Stimulated activated CD8-positive, alpha-beta memory T cell treated with anti-CD3 and anti-CD28 coated beads, Interleukin-4, amount 100 ng/mL, for 1 hour (primary cell): ENCODE data around the gene ZPBP.

Source experiments
- DNase-seq, 2 donors: peaks; one replicate each; pipeline ENCODE4 v3.0.0-alpha.2; 2020; ENCODE audit warnings: low read depth in 2 of 2, low spot score in 1 of 2

Gene ZPBP

GRCh38 chr7:50092579-50093491 is at the start of gene ZPBP:
Gene ZPBP, minus strand, starts transcription at chr7:50093246. Its CDS starts 52 bp downstream, at chr7:50093194.
- DNase-seq: peak in 1 of 2 donors; percentile 35

GRCh38 chr7:50142425-50143017 is 49.5 kb upstream of the ZPBP start:
- no peak for DNase-seq

DNA sequence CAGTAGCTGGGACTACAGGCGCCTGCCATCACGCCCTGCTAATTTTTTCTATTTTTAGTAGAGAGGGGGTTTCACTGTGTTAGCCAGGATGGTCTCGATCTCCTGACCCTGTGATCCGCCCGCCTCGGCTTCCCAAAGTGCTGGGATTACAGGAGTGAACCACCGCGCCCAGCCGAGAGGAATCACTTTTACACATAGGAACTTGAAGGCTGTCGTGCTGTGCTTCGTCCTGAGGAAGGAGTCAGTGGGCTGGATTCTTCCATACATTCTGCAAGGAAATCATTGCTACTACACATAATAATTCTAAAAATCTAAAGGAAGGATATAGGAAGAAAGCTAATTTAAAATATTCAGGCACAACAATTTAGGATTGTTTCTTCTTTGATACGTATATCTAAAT is 48.8 kb upstream of the ZPBP start:
- no peak for DNase-seq

DNA sequence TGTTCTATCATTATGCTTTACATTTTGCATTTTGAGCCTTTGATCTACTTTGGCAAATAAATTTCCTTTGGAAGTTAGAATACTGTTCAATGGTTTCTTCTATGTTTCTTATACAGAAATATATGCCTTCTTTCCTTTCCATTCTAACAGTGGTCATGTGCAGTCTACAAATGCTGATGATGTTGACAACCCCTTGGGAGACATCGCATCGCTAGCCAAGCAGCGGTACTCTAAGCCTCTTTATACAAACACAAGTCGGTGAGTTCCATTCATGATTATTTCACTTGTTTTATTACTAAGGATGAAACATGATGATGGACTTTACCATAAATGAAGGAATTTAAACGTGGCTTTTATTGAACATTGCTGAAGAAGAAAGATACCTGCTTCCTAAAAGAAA is 48.1 kb upstream of the ZPBP start:
- DNase-seq: no peak

GRCh38 chr7:50140688-50141087 is 47.6 kb upstream of the ZPBP start:
- no peak for DNase-seq

GRCh38 chr7:50138101-50138500 is 45.1 kb upstream of the ZPBP start:
- no peak for DNase-seq

- DNase-seq: no peak
Measured at GRCh38 chr7:50125766-50126165, 32.7 kb upstream of the ZPBP start.

DNA sequence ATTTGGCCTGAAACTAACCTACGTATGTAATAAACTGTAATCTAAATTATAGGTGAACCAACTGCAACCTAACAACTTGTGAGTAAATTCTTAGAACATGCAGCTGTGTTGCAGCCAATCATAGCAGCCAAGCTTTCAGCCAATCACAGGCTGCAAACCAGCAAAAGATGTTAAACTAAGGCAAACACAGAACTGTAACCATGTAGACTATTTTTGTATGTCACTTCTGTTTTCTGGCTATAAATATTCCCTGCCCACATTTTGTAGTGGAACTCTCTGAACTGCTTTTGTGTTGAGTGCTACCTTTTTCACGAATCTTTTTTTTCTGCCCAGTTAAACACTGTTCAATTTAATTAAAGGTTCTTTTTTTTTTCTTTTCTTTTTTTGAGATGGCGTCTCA is 28.2 kb upstream of the ZPBP start:
- no peak for DNase-seq

GRCh38 chr7:50119815-50120637 is 27.0 kb upstream of the ZPBP start:
- peak in 1 of 2 donors; percentile 15 for DNase-seq

DNA sequence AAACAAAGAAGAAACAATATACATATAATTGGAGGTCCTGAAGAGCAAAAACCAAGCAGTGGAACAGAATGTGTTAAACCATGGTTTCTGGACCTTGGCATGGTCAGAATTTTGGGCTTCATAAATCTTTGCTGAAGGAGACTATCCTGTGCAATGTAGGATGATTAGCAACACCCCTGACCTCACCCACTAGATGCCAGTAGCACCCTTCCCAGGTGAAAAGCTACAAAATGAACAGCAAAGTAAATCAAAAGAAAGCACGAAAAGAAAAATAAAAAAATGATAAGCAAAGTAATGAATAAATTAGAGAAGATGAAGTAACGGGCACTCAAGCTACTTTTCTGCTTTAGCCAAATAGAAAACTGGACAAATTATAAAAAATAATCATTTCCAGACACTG is 19.2 kb upstream of the ZPBP start:
- no peak for DNase-seq

GRCh38 chr7:50101873-50102272 is 8.8 kb upstream of the ZPBP start:
- no peak for DNase-seq

GRCh38 chr7:50095634-50096033 is 2.6 kb upstream of the ZPBP start:
- no peak for DNase-seq

- DNase-seq: no peak
Measured at GRCh38 chr7:50088463-50089129, 4.5 kb downstream of the ZPBP start.

GRCh38 chr7:50085344-50085743 is 7.7 kb downstream of the ZPBP start:
- no peak for DNase-seq

GRCh38 chr7:50073093-50073492 is 20.0 kb downstream of the ZPBP start:
- no peak for DNase-seq

- no peak for DNase-seq
Measured at GRCh38 chr7:50069613-50070012, 23.4 kb downstream of the ZPBP start.

DNA sequence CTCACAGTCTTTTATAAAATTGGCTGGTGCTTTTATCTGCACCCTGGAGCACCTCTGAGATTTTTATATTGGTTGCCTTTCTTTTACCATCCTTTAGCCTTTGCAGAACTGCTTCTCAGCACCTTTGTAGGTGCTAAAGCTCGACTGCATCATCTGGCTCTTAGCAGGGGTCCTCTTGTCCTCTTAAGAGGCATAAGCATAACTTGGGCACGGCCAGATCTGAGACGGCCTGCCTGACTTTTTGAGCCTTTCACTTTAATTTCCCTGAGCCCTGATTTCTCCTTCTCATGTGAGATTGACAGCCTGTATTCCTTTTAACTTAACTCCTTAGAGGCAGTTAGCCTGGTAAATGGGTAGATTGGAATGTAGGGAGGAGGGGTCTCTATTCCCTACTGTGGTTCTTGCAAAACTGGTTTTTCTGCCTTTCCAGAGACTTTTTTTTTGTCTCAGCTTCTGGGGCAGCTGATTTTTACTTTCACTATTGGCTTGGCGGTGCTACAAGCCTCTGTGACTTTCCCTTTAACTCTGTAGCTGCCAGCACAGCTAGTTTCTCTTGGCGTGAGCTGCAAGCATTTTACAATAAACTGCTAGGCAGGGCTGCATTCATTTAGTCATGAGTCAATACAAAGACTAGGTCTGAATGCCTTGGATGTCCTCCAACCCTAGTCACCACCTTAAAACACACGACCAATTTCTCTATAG is 24.0 kb downstream of the ZPBP start:
- DNase-seq: no peak

DNA sequence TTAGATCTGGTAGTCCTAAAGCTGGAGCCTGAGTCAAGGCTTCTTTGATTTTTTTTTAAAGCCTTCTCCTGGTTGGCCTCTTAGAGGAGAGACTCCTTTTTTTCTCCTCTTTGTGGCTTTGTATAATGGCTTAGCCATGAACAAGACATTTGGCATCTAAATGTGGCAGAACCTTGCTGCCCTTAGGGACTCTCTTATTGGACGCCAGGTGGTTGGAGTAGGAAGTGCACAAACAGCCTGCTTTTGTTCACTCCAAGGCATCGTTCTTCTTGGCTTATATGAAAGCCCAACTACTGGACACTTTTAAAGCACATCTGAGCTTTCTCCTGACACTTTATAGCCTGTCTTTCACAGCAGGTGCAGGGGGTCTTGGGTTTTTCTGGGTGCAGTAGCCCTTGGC is 25.0 kb downstream of the ZPBP start:
- DNase-seq: no peak

- no peak for DNase-seq
Measured at GRCh38 chr7:50062951-50063350, 30.1 kb downstream of the ZPBP start.

GRCh38 chr7:50056131-50056530 is 36.9 kb downstream of the ZPBP start:
- DNase-seq: no peak

DNA sequence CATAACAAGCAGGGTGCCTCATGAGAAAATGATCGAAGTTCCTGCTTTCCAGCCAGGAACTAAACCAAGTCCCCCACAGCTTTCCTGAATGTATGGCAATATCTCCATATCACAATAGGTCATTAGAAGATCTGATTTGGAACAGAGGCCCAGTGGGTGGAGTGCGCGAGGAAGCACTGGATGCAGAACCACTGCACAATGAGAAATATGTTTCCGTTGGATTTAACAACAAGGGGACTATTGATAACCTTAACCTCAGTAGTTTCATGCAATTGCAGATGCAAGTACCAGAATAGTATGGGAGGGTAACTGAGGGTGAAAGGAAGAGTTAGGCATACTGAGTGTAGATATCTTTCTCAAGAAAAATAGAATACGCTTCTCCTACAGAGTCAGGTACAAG is 45.3 kb downstream of the ZPBP start:
- no peak for DNase-seq
